OCI-LY7 (cell line): ENCODE results near the gene KMT2B. TPM values are rescaled to one million over a fixed set of nuclear protein-coding genes. Genes with fewer than 3 reads are reported as not detected.

ENCODE experiments used
- BruUV-seq: library from RNA; stranded (reverse); fragments of 400-500 nt; replicated peaks from 2 replicates; lab custom pipeline; 2021; lab: Mats Ljungman, UMichigan
- CTCF ChIA-PET: fragments of 300-600 bp; sonication (Branson Sonifier 250); formaldehyde crosslinking; loops from one replicate; lab custom pipeline; 2022; ENCODE audit warnings: antibody characterized with exemption; ENCODE audit not compliant: unreplicated experiment; lab: Charles Lee
- POLR2A ChIA-PET: fragments of 300-600 bp; sonication (Branson Sonifier 250); formaldehyde crosslinking; loops from one replicate; lab custom pipeline; 2022; ENCODE audit warnings: antibody characterized with exemption; lab: Charles Lee
- DNase-seq: peaks from one replicate; pipeline ENCODE4 v3.0.0-alpha.2; 2015; ENCODE audit warnings: low spot score
- H2AFZ ChIP-seq: fragments of 200-600 bp; sonication (generic), shearing (Covaris generic); 2 replicates; pipeline ENCODE4 v1.6.1; 2014; ENCODE audit warnings: mild to moderate bottlenecking, antibody characterized with exemption, low read length, moderate library complexity
- H3K27ac ChIP-seq: fragments of 200-600 bp; sonication (generic); 2 replicates; pipeline ENCODE4 v1.5.1; 2014; ENCODE audit warnings: mixed run types, low read depth, mild to moderate bottlenecking, moderate library complexity, low read length, inconsistent platforms; ENCODE audit not compliant: poor library complexity, severe bottlenecking
- H3K36me3 ChIP-seq: fragments of 200-600 bp; sonication (generic); 2 replicates; pipeline ENCODE4 v1.6.1; 2014; ENCODE audit warnings: mild to moderate bottlenecking, antibody characterized with exemption, low read length, moderate library complexity, mixed read lengths; ENCODE audit not compliant: insufficient read depth
- H3K4me1 ChIP-seq: fragments of 200-600 bp; sonication (generic); 2 replicates; pipeline ENCODE4 v1.5.1; 2014; ENCODE audit warnings: mild to moderate bottlenecking, low read length; ENCODE audit not compliant: insufficient read depth, poor library complexity, severe bottlenecking
- H3K4me2 ChIP-seq: fragments of 200-600 bp; sonication (generic); 2 replicates; pipeline ENCODE4 v1.6.1; 2014; ENCODE audit warnings: mild to moderate bottlenecking, low read length
- H3K4me3 ChIP-seq: fragments of 200-600 bp; sonication (generic); 2 replicates; pipeline ENCODE4 v1.5.1; 2014; ENCODE audit warnings: mild to moderate bottlenecking, low read depth, low read length; ENCODE audit not compliant: poor library complexity, severe bottlenecking
- H3K79me2 ChIP-seq: fragments of 200-600 bp; sonication (generic); 2 replicates; pipeline ENCODE4 v1.6.1; 2016; ENCODE audit warnings: low read depth, mild to moderate bottlenecking, low read length, moderate library complexity, mixed read lengths; ENCODE audit not compliant: insufficient read depth
- H3K9me2 ChIP-seq: fragments of 200-600 bp; sonication (generic); 2 replicates; pipeline ENCODE4 v1.6.1; 2016; ENCODE audit warnings: mild to moderate bottlenecking, low read length, mixed read lengths; ENCODE audit not compliant: insufficient read depth
- H3K9me3 ChIP-seq: fragments of 200-600 bp; sonication (generic); 2 replicates; pipeline ENCODE4 v1.6.1; 2014; ENCODE audit warnings: mild to moderate bottlenecking, mixed run types, low read length, mixed read lengths
- H4K20me1 ChIP-seq: fragments of 200-600 bp; sonication (generic); 2 replicates; pipeline ENCODE4 v1.6.1; 2014; ENCODE audit warnings: mild to moderate bottlenecking, antibody characterized with exemption, low read length, moderate library complexity, mixed read lengths; ENCODE audit not compliant: insufficient read depth
- CTCF ChIP-seq: fragments of 200-600 bp; sonication (generic); conservative IDR thresholded peaks from 2 replicates; pipeline ENCODE4 v1.5.1; 2014; ENCODE audit warnings: mild to moderate bottlenecking, antibody characterized with exemption, low read length, moderate library complexity, mixed read lengths
- EZH2phosphoT487 ChIP-seq: fragments of 200-600 bp; sonication (generic); IDR thresholded peaks from 2 replicates; pipeline ENCODE4 v1.6.1; 2018; ENCODE audit warnings: low read depth, borderline replicate concordance, mild to moderate bottlenecking, mixed run types, antibody characterized with exemption, low read length, moderate library complexity, mixed read lengths
- intact Hi-C: fragments of 100-400 bp; cut with micrococcal nuclease; formaldehyde crosslinking; loops from one replicate; pipeline ENCODE4 v1.10.0; 2022; ENCODE audit not compliant: unreplicated experiment
- total RNA-seq, 2 experiments: library from RNA; depleted of rRNA in 1 of 2; stranded (reverse); fragments of >200 nt in 1 of 2; shearing (Covaris generic) in 1 of 2; gene quantifications; 2 replicates each; pipeline ENCODE4 v1.2.3, GENCODE V29; 2014 to 2022

Gene KMT2B
- total RNA-seq, 2 experiments from 2014 or later = 25.2 to 56.2 TPM

- no peaks in the 10 kb centered on the region for H3K4me1 ChIP-seq
- intact Hi-C loops = no loop called here
- TF ChIP-seq EZH2phosphoT487 (no peak), CTCF (no peak)
- H3K4me3 ChIP-seq = no peak overlapping the region
- H3K4me2 ChIP-seq = no peak overlapping the region
- POLR2A ChIA-PET = no interaction called here
- H3K27ac ChIP-seq = no peak overlapping the region
- no peaks in the 10 kb centered on the region for H3K79me2 ChIP-seq
- H4K20me1 ChIP-seq = no peaks in the 10 kb centered on the region
- no peaks in the 10 kb centered on the region for H3K9me3 ChIP-seq
- BruUV-seq = no TSS peak
- no peak for DNase-seq
- peaks cover 98% of the 10 kb centered on the region for H3K36me3 ChIP-seq
- H3K9me2 ChIP-seq = no peaks in the 10 kb centered on the region
- CTCF ChIA-PET = no interaction called here
- H2AFZ ChIP-seq = no peak overlapping the region
Measured at GRCh38 chr19:35727956-35728706, 10.3 kb downstream of the KMT2B start.

- POLR2A ChIA-PET = no interaction called here
- DNase-seq = no peak
- TF ChIP-seq EZH2phosphoT487 (no peak), CTCF (no peak)
- BruUV-seq = no TSS peak
- Histone ChIP-seq H2AFZ (no peak overlapping the region), H3K36me3 (peaks cover 98% of the 10 kb centered on the region), H3K9me2 (no peaks in the 10 kb centered on the region), H3K79me2 (no peaks in the 10 kb centered on the region), H3K4me2 (no peak overlapping the region), H4K20me1 (no peaks in the 10 kb centered on the region), H3K4me1 (no peaks in the 10 kb centered on the region), H3K4me3 (no peak overlapping the region), H3K27ac (no peak overlapping the region), H3K9me3 (no peaks in the 10 kb centered on the region)
- CTCF ChIA-PET = no interaction called here
- intact Hi-C loops = no loop called here
Measured at GRCh38 chr19:35729021-35729420, 11.2 kb downstream of the KMT2B start.

- Histone ChIP-seq H3K4me3 (no peak overlapping the region), H3K9me3 (no peaks in the 10 kb centered on the region), H3K79me2 (no peaks in the 10 kb centered on the region), H2AFZ (no peak overlapping the region), H3K4me2 (no peak overlapping the region), H3K36me3 (peaks cover 96% of the 10 kb centered on the region), H3K27ac (no peak overlapping the region), H3K4me1 (no peaks in the 10 kb centered on the region), H4K20me1 (no peaks in the 10 kb centered on the region), H3K9me2 (no peaks in the 10 kb centered on the region)
- no peak for TF ChIP-seq CTCF
- TF ChIP-seq EZH2phosphoT487 = no peak
- POLR2A ChIA-PET = no interaction called here
- no peak for DNase-seq
- CTCF ChIA-PET = no interaction called here
- intact Hi-C loops = no loop called here
- BruUV-seq = no TSS peak
Measured at GRCh38 chr19:35729763-35730162, 12.0 kb downstream of the KMT2B start.
